GM21390 (cell line): ENCODE data around the gene SNX9.

ENCODE experiments used
- ATAC-seq: cut with Tn5 transposase; IDR thresholded peaks from one replicate; pipeline ENCODE4 v1.9.1; 2021; ENCODE audit not compliant: unreplicated experiment

The SNX9 gene

GRCh38 chr6:157800420-157801237 is 22.4 kb upstream of the SNX9 start:
- ATAC-seq: peak; percentile 92

GRCh38 chr6:157804448-157805327 is 18.4 kb upstream of the SNX9 start:
- ATAC-seq: no peak

- ATAC-seq: no peak
These were observed 16.8 kb upstream of the SNX9 start for GRCh38 chr6:157806131-157806855.

GRCh38 chr6:157806856-157807215 is 16.2 kb upstream of the SNX9 start:
- ATAC-seq: no peak

GRCh38 chr6:157808405-157808950 is 14.6 kb upstream of the SNX9 start:
- no peak for ATAC-seq

GRCh38 chr6:157809613-157810012 is 13.4 kb upstream of the SNX9 start:
- ATAC-seq: no peak

- no peak for ATAC-seq
These were observed 11.9 kb upstream of the SNX9 start for GRCh38 chr6:157811137-157811475.

- ATAC-seq: no peak
These were observed 11.4 kb upstream of the SNX9 start for GRCh38 chr6:157811476-157812173.

- ATAC-seq: no peak
These were observed 10.4 kb upstream of the SNX9 start for GRCh38 chr6:157812425-157813171.

GRCh38 chr6:157813191-157813590 is 9.9 kb upstream of the SNX9 start:
- no peak for ATAC-seq

- ATAC-seq: no peak
These were observed 9.1 kb upstream of the SNX9 start for GRCh38 chr6:157813750-157814455.

- ATAC-seq: peak; percentile 89
These were observed 8.2 kb upstream of the SNX9 start for GRCh38 chr6:157814883-157815282.

GRCh38 chr6:157821342-157822033 is 1.6 kb upstream of the SNX9 start:
- no peak for ATAC-seq

- ATAC-seq: no peak
These were observed 623 bp upstream of the SNX9 start for GRCh38 chr6:157822245-157823000.

GRCh38 chr6:157823528-157824370 is 703 bp downstream of the SNX9 start:
- ATAC-seq: peak; percentile 44

GRCh38 chr6:157825243-157825904 is 2.3 kb downstream of the SNX9 start:
- no peak for ATAC-seq
